Smooth muscle cell (in vitro differentiated cells): ENCODE measurements around the gene MARF1. TPM values are rescaled to one million over a fixed set of nuclear protein-coding genes. Genes with fewer than 3 reads are reported as not detected.

Experiments
- DNase-seq: peaks from one replicate; lab custom pipeline; 2025; ENCODE audit not compliant: unreplicated experiment; lab: John Stamatoyannopoulos, UW
- H2AFZ ChIP-seq: fragments of 200-600 bp; sonication (generic); 2 replicates; pipeline ENCODE4 v1.6.0; 2016; ENCODE audit warnings: antibody characterized with exemption, low read depth, mild to moderate bottlenecking
- H3F3A ChIP-seq: fragments of 200-600 bp; sonication (generic); 2 replicates; pipeline ENCODE4 v1.6.0; 2017; ENCODE audit warnings: antibody characterized with exemption, low read depth
- H3K27ac ChIP-seq: fragments of 200-600 bp; sonication (generic); 2 replicates; pipeline ENCODE4 v1.5.1; 2016; ENCODE audit warnings: low read depth, mild to moderate bottlenecking
- H3K27me3 ChIP-seq: fragments of 200-600 bp; sonication (generic); 2 replicates; pipeline ENCODE4 v1.6.1; 2016; ENCODE audit warnings: low read depth, mild to moderate bottlenecking
- H3K36me3 ChIP-seq: fragments of 200-600 bp; sonication (generic); 2 replicates; pipeline ENCODE4 v1.5.1; 2016; ENCODE audit warnings: low read depth
- H3K4me1 ChIP-seq: fragments of 200-600 bp; sonication (generic); 2 replicates; pipeline ENCODE4 v1.5.1; 2016; ENCODE audit warnings: low read depth
- H3K4me2 ChIP-seq: fragments of 200-600 bp; sonication (generic); 2 replicates; pipeline ENCODE4 v1.6.0; 2016; ENCODE audit warnings: mild to moderate bottlenecking
- H3K4me3 ChIP-seq: fragments of 200-600 bp; sonication (generic); 2 replicates; pipeline ENCODE4 v1.5.1; 2016; ENCODE audit warnings: mild to moderate bottlenecking
- H3K79me2 ChIP-seq: fragments of 200-600 bp; sonication (generic); 2 replicates; pipeline ENCODE4 v1.6.0; 2016; ENCODE audit warnings: low read depth, mild to moderate bottlenecking
- H3K9ac ChIP-seq: fragments of 200-600 bp; sonication (generic); 2 replicates; pipeline ENCODE4 v1.6.0; 2016; ENCODE audit warnings: low read depth
- H3K9me3 ChIP-seq: fragments of 200-600 bp; sonication (generic); replicated peaks from 2 replicates; pipeline ENCODE4 v1.5.1; 2016; ENCODE audit warnings: low read depth
- H4K20me1 ChIP-seq: fragments of 200-600 bp; sonication (generic); 2 replicates; pipeline ENCODE4 v1.6.0; 2016; ENCODE audit warnings: low read depth
- WGBS: methylation state at CpG from one replicate; pipeline ENCODE4 v1.1.7; 2016; ENCODE audit warnings: low lambda C conversion rate; 5-methylcytosine and 5-hydroxymethylcytosine counted together
- polyA plus RNA-seq: library from polyadenylated mRNA; unstranded; fragments of >200 nt; fragmentation: Nextera tagmentation; extraction: Ambion mirVana; gene quantifications from 2 replicates; pipeline ENCODE4 v1.2.1, GENCODE V29; 2016
- total RNA-seq: library from RNA; depleted of rRNA; stranded (reverse); fragments of >200 nt; gene quantifications from 2 replicates; pipeline ENCODE4 v1.2.3, GENCODE V29; 2014
- TF ChIP-seq, protein P1 (sequence below): fragments of 200-600 bp; sonication (generic); IDR thresholded peaks from 2 replicates; pipeline ENCODE4 v1.5.1; 2017; ENCODE audit warnings: borderline replicate concordance, mild to moderate bottlenecking, antibody characterized with exemption; ENCODE audit not compliant: insufficient read depth, poor library complexity, severe bottlenecking

Gene MARF1
- total and polyA plus RNA-seq, 2 experiments from 2014 or later = 6.0 to 19.1 TPM

- no peak for DNase-seq
- 82% methylated on average over 1 of the region's 1 CpG for WGBS
- H3K36me3 ChIP-seq = peaks cover 11% of the 10 kb centered on the region
- no peaks in the 10 kb centered on the region for H3K27me3 ChIP-seq
- H3K9me3 ChIP-seq = peaks cover 13% of the 10 kb centered on the region
- no peak overlapping the region for H3K4me2 ChIP-seq
- no peak overlapping the region for H3K27ac ChIP-seq
- TF ChIP-seq, protein P1, sequence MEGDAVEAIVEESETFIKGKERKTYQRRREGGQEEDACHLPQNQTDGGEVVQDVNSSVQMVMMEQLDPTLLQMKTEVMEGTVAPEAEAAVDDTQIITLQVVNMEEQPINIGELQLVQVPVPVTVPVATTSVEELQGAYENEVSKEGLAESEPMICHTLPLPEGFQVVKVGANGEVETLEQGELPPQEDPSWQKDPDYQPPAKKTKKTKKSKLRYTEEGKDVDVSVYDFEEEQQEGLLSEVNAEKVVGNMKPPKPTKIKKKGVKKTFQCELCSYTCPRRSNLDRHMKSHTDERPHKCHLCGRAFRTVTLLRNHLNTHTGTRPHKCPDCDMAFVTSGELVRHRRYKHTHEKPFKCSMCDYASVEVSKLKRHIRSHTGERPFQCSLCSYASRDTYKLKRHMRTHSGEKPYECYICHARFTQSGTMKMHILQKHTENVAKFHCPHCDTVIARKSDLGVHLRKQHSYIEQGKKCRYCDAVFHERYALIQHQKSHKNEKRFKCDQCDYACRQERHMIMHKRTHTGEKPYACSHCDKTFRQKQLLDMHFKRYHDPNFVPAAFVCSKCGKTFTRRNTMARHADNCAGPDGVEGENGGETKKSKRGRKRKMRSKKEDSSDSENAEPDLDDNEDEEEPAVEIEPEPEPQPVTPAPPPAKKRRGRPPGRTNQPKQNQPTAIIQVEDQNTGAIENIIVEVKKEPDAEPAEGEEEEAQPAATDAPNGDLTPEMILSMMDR = no peak
- no peak overlapping the region for H3K9ac ChIP-seq
- H4K20me1 ChIP-seq = no peaks in the 10 kb centered on the region
- no peak overlapping the region for H2AFZ ChIP-seq
- H3K4me1 ChIP-seq = no peaks in the 10 kb centered on the region
- no peaks in the 10 kb centered on the region for H3F3A ChIP-seq
- H3K4me3 ChIP-seq = no peak overlapping the region
- no peaks in the 10 kb centered on the region for H3K79me2 ChIP-seq
Measured at GRCh38 chr16:15585956-15586355, 57.0 kb downstream of the MARF1 start.

DNA sequence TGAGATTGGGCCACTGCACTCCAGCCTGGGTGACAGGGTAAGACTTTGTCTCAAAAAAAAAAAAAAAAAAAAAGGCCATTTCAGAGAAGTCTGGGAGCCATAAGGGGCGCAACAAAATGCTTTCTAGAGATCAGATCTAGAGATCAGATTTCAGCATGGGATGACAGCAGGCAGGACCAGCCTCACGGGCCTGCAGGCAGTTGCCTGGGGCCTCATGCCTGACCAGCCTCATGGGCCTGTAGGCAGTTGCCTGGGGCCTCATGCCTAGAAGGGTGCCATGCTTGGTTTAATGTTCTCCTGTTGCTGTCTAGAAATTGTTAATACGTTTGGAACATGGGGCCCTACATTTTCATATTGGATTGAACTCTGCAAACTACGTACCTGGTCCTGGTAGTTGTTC, 59.4 kb downstream of the MARF1 start:
- peaks cover 11% of the 10 kb centered on the region for H3K36me3 ChIP-seq
- H3K4me2 ChIP-seq = no peak overlapping the region
- no peaks in the 10 kb centered on the region for H4K20me1 ChIP-seq
- H2AFZ ChIP-seq = no peak overlapping the region
- no peaks in the 10 kb centered on the region for H3K79me2 ChIP-seq
- H3K9me3 ChIP-seq = peaks cover 13% of the 10 kb centered on the region
- no peak for DNase-seq
- TF ChIP-seq, protein P1 = no peak
- no peak overlapping the region for H3K9ac ChIP-seq
- H3F3A ChIP-seq = no peaks in the 10 kb centered on the region
- WGBS = 91% methylated on average over 4 of the region's 4 CpGs
- H3K27ac ChIP-seq = no peak overlapping the region
- H3K4me3 ChIP-seq = no peak overlapping the region
- H3K27me3 ChIP-seq = no peaks in the 10 kb centered on the region
- H3K4me1 ChIP-seq = no peaks in the 10 kb centered on the region

GRCh38 chr16:15581127-15581815, 61.7 kb downstream of the MARF1 start:
- TF ChIP-seq, protein P1 = no peak
- DNase-seq = no peak
- Histone ChIP-seq H3F3A (no peaks in the 10 kb centered on the region), H3K4me1 (no peaks in the 10 kb centered on the region), H3K4me2 (no peak overlapping the region), H3K27ac (no peak overlapping the region), H3K36me3 (peaks cover 11% of the 10 kb centered on the region), H4K20me1 (no peaks in the 10 kb centered on the region), H2AFZ (no peak overlapping the region), H3K9ac (no peak overlapping the region), H3K79me2 (no peaks in the 10 kb centered on the region), H3K4me3 (no peak overlapping the region), H3K9me3 (peaks cover 13% of the 10 kb centered on the region), H3K27me3 (no peaks in the 10 kb centered on the region)
- WGBS = 96% methylated on average over 10 of the region's 10 CpGs

- no peaks in the 10 kb centered on the region for H3K36me3 ChIP-seq
- H3K4me2 ChIP-seq = no peak overlapping the region
- H4K20me1 ChIP-seq = no peaks in the 10 kb centered on the region
- H3K27ac ChIP-seq = no peak overlapping the region
- H3K4me1 ChIP-seq = no peaks in the 10 kb centered on the region
- H3K4me3 ChIP-seq = no peak overlapping the region
- TF ChIP-seq, protein P1 = no peak
- H3K9ac ChIP-seq = no peak overlapping the region
- DNase-seq = no peak
- no peaks in the 10 kb centered on the region for H3F3A ChIP-seq
- 95% methylated on average over 4 of the region's 4 CpGs for WGBS
- no peak overlapping the region for H2AFZ ChIP-seq
- no peaks in the 10 kb centered on the region for H3K79me2 ChIP-seq
- H3K27me3 ChIP-seq = no peaks in the 10 kb centered on the region
- H3K9me3 ChIP-seq = no peaks in the 10 kb centered on the region
Measured at GRCh38 chr16:15578824-15579223, 64.1 kb downstream of the MARF1 start.
